Testis (tissue), 3 donors: ENCODE measurements around the gene AGBL4. TPM values are rescaled to one million over a fixed set of nuclear protein-coding genes. Genes with fewer than 3 reads are reported as not detected.

ENCODE experiments used
- DNase-seq: peaks from one replicate; pipeline ENCODE4 v3.0.0-alpha.2; 2019
- H3K27ac ChIP-seq, 2 donors: fragments of 200-600 bp; sonication (generic); one replicate each; pipeline ENCODE4 v1.5.1; 2019
- H3K27me3 ChIP-seq: fragments of 200-600 bp; sonication (generic); one replicate; pipeline ENCODE4 v1.5.1; 2019
- H3K36me3 ChIP-seq: fragments of 200-600 bp; sonication (generic); one replicate; pipeline ENCODE4 v1.5.1; 2017; ENCODE audit warnings: low read depth; ENCODE audit errors: missing control alignments
- H3K4me1 ChIP-seq: fragments of 200-600 bp; sonication (generic); one replicate; pipeline ENCODE4 v1.5.1; 2019
- H3K4me3 ChIP-seq, 2 donors: fragments of 200-600 bp; sonication (generic); one replicate each; pipeline ENCODE4 v1.5.1; 2017 to 2019
- H3K9me3 ChIP-seq: fragments of 200-600 bp; sonication (generic); one replicate; pipeline ENCODE4 v1.5.1; 2017
- CTCF ChIP-seq, 3 experiments: fragments of 450-650 bp in 2 of 3; fragments of 200-600 bp in 1 of 3; sonication (generic) in 1 of 3; IDR thresholded peaks; one replicate each; pipeline ENCODE4 v1.5.1; 2016 to 2019; ENCODE audit warnings: antibody characterized with exemption in 3 of 3, mild to moderate bottlenecking in 2 of 3, moderate library complexity in 1 of 3
- POLR2A ChIP-seq: fragments of 450-650 bp; IDR thresholded peaks from one replicate; pipeline ENCODE4 v1.6.1; 2017; ENCODE audit warnings: antibody characterized with exemption, mild to moderate bottlenecking, moderate library complexity
- WGBS, 2 donors: methylation state at CpG; one replicate each; pipeline ENCODE4 v1.1.5; 2018; 5-methylcytosine and 5-hydroxymethylcytosine counted together
- intact Hi-C: fragments of 100-400 bp; cut with DNase I; formaldehyde crosslinking; loops from one replicate; pipeline ENCODE4 v1.15.1; 2023; ENCODE audit warnings: low total_unique reads
- polyA plus RNA-seq: library from polyadenylated mRNA; stranded (reverse); fragments of 350-450 nt; fragmentation: Illumina TruSeq; extraction: RNeasy Lipid Tissue Mini Kit (QIAGEN cat#74804); gene quantifications from one replicate; pipeline ENCODE4 v1.2.3, GENCODE V29; 2014; ENCODE audit warnings: low read depth, low replicate concordance; ENCODE audit not compliant: insufficient read depth
- total RNA-seq, 2 donors: library from RNA; depleted of rRNA; stranded (reverse); fragments of >200 nt; gene quantifications; one replicate each; pipeline ENCODE4 v1.2.3, GENCODE V29; 2016

AGBL4 gene
- total and polyA plus RNA-seq, 3 donors from 2014 or later = 3.3 to 6.9 (median 5.8) TPM

GRCh38 chr1:48592330-48592729 is 1431.4 kb downstream of the AGBL4 start:
- no peaks in the 10 kb centered on the region for H3K9me3 ChIP-seq
- TF ChIP-seq CTCF (IDR thresholded peaks at IDR 0.05) = no peak
- TF ChIP-seq POLR2A = no peak
- H3K27me3 ChIP-seq = no peaks in the 10 kb centered on the region
- no peak overlapping the region for H3K27ac ChIP-seq
- DNase-seq = no peak
- H3K36me3 ChIP-seq = no peaks in the 10 kb centered on the region
- no peak overlapping the region for H3K4me3 ChIP-seq
- H3K4me1 ChIP-seq = peaks cover 10% of the 10 kb centered on the region
- 41 to 53% methylated on average over 1 of the region's 1 CpG for WGBS, 2 donors
- intact Hi-C loops = no loop called here

GRCh38 chr1:48591181-48591580 is 1432.6 kb downstream of the AGBL4 start:
- H3K9me3 ChIP-seq = no peaks in the 10 kb centered on the region
- H3K36me3 ChIP-seq = no peaks in the 10 kb centered on the region
- TF ChIP-seq POLR2A (no peak), CTCF (IDR thresholded peaks at IDR 0.05) (no peak)
- H3K4me3 ChIP-seq = no peak overlapping the region
- no peaks in the 10 kb centered on the region for H3K27me3 ChIP-seq
- no peak overlapping the region for H3K27ac ChIP-seq
- intact Hi-C loops = no loop called here
- 81 to 87% methylated on average over 4 of the region's 4 CpGs for WGBS, 2 donors
- DNase-seq = no peak
- H3K4me1 ChIP-seq = peaks cover 8% of the 10 kb centered on the region

- H3K27me3 ChIP-seq = no peaks in the 10 kb centered on the region
- H3K4me3 ChIP-seq = no peak overlapping the region
- TF ChIP-seq POLR2A (no peak), CTCF (IDR thresholded peaks at IDR 0.05) (no peak)
- no peaks in the 10 kb centered on the region for H3K4me1 ChIP-seq
- intact Hi-C loops = no loop called here
- no peaks in the 10 kb centered on the region for H3K36me3 ChIP-seq
- H3K9me3 ChIP-seq = no peaks in the 10 kb centered on the region
- DNase-seq = no peak
- no peak overlapping the region for H3K27ac ChIP-seq
Observed at GRCh38 chr1:48588061-48588460, 1435.7 kb downstream of the AGBL4 start.

- no peaks in the 10 kb centered on the region for H3K4me1 ChIP-seq
- WGBS, 2 donors = 94 to 96% methylated on average over 3 of the region's 3 CpGs
- H3K36me3 ChIP-seq = no peaks in the 10 kb centered on the region
- no peak for TF ChIP-seq POLR2A
- TF ChIP-seq CTCF (IDR thresholded peaks at IDR 0.05) = no peak
- intact Hi-C loops = no loop called here
- no peak overlapping the region for H3K27ac ChIP-seq
- no peaks in the 10 kb centered on the region for H3K27me3 ChIP-seq
- H3K9me3 ChIP-seq = no peaks in the 10 kb centered on the region
- no peak for DNase-seq
- H3K4me3 ChIP-seq = no peak overlapping the region
Observed at GRCh38 chr1:48582408-48582807, 1441.3 kb downstream of the AGBL4 start.

GRCh38 chr1:48581270-48581669 is 1442.5 kb downstream of the AGBL4 start:
- no peaks in the 10 kb centered on the region for H3K4me1 ChIP-seq
- no peak overlapping the region for H3K4me3 ChIP-seq
- H3K9me3 ChIP-seq = no peaks in the 10 kb centered on the region
- 30 to 39% methylated on average over 2 of the region's 2 CpGs for WGBS, 2 donors
- H3K27me3 ChIP-seq = no peaks in the 10 kb centered on the region
- intact Hi-C loops = no loop called here
- H3K36me3 ChIP-seq = no peaks in the 10 kb centered on the region
- H3K27ac ChIP-seq = no peak overlapping the region
- TF ChIP-seq CTCF (IDR thresholded peaks at IDR 0.05) (no peak), POLR2A (no peak)
- DNase-seq = no peak
